Esophagus (tissue), 2 donors: ENCODE results near the gene AKAP9. TPM values are rescaled to one million over a fixed set of nuclear protein-coding genes. Genes with fewer than 3 reads are reported as not detected.
"Not testable (repeated sequence)": the region's sequence is repeated elsewhere in the genome, so short reads cannot be mapped to it uniquely, and the experiment has no call there.

Experiments used
- H3K27ac ChIP-seq, 2 donors: one replicate each; pipeline ENCODE4 v1.5.1; 2013; ENCODE audit warnings: low read depth in 2 of 2, mild to moderate bottlenecking in 2 of 2, inconsistent platforms in 1 of 2, low read length in 1 of 2, moderate library complexity in 1 of 2
- H3K27me3 ChIP-seq, 2 donors: one replicate each; pipeline ENCODE4 v1.6.1; 2013; ENCODE audit warnings: low read length in 2 of 2, control low read depth in 1 of 2, mild to moderate bottlenecking in 1 of 2; ENCODE audit not compliant: insufficient read depth in 2 of 2, control insufficient read depth in 1 of 2
- H3K36me3 ChIP-seq, 2 donors: one replicate each; pipeline ENCODE4 v1.6.1; 2013; ENCODE audit warnings: low read length in 1 of 2; ENCODE audit not compliant: control insufficient read depth in 2 of 2, insufficient read depth in 2 of 2
- H3K4me1 ChIP-seq, 2 donors: one replicate each; pipeline ENCODE4 v1.6.1; 2013; ENCODE audit warnings: low read length in 1 of 2; ENCODE audit not compliant: control insufficient read depth in 2 of 2, insufficient read depth in 2 of 2
- H3K4me3 ChIP-seq, 2 donors: one replicate each; pipeline ENCODE4 v1.5.1; 2013; ENCODE audit warnings: low read length in 2 of 2, mild to moderate bottlenecking in 2 of 2, low read depth in 1 of 2, moderate library complexity in 1 of 2
- H3K9me3 ChIP-seq, 2 donors: one replicate each; pipeline ENCODE4 v1.6.1; 2013; ENCODE audit warnings: mild to moderate bottlenecking in 2 of 2, low read depth in 1 of 2, low read length in 1 of 2, moderate library complexity in 1 of 2; ENCODE audit not compliant: control insufficient read depth in 2 of 2, insufficient read depth in 1 of 2
- WGBS, 2 donors: extraction: QIAGEN DNeasy Blood & Tissue Kit; methylation state at CpG; one replicate each; pipeline ENCODE4 v1.1.7; 2013; 5-methylcytosine and 5-hydroxymethylcytosine counted together
- polyA plus RNA-seq, 2 donors: library from polyadenylated mRNA; stranded (reverse); fragments of 200-250 nt; gene quantifications; one replicate each; pipeline ENCODE4 v1.2.3, GENCODE V29; 2013
- donor health status: healthy with polysubstance abuse.
- donor health status: Bipolar disorder and iron deficiency.

Gene AKAP9
- polyA plus RNA-seq, 2 donors = 15.8 to 16.7 TPM

- H3K27ac ChIP-seq = peak overlapping the region in 1 of 2 donors; percentile 42
- no peaks in the 10 kb centered on the region for H3K36me3 ChIP-seq
- H3K4me1 ChIP-seq = no peaks in the 10 kb centered on the region
- H3K4me3 ChIP-seq = no peak overlapping the region
- H3K27me3 ChIP-seq = no peaks in the 10 kb centered on the region
- H3K9me3 ChIP-seq = no peaks in the 10 kb centered on the region
- WGBS, 2 donors = 57 to 73% methylated on average over 5 of the region's 5 CpGs
These were observed 120.5 kb downstream of the AKAP9 start for GRCh38 chr7:92061154-92061553.

DNA sequence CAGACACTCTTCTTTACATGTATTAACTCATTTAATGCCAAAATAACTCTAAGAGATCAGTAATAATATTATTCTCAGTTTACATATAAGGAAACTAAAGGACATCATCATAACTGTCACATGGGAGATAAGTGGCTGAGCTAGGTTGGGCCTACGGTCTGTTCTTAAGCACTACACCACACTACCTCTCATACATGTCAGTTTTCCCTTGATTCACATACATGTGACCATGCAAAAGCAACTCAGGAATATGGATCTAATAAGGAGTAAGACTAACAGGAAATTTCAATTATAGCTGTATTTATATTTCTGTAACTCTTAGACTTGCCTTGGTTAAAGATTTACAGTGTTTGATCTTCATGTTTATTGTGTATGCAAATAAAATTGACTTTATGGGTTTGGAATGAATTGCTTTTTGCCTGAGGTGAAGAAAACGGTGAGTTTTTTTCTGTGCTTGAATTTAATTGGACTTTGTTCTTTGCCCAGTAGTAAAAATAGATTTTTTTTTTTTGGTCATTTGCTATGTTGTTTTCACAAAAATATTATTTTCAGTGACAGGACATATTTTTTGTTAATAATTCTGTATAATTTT, 123.9 kb downstream of the AKAP9 start:
- 62 to 81% methylated on average over 2 of the region's 2 CpGs for WGBS, 2 donors
- Histone ChIP-seq H3K27ac (no peak overlapping the region), H3K9me3 (no peaks in the 10 kb centered on the region), H3K4me1 (no peaks in the 10 kb centered on the region), H3K27me3 (no peaks in the 10 kb centered on the region), H3K36me3 (no peaks in the 10 kb centered on the region), H3K4me3 (no peak overlapping the region)

DNA sequence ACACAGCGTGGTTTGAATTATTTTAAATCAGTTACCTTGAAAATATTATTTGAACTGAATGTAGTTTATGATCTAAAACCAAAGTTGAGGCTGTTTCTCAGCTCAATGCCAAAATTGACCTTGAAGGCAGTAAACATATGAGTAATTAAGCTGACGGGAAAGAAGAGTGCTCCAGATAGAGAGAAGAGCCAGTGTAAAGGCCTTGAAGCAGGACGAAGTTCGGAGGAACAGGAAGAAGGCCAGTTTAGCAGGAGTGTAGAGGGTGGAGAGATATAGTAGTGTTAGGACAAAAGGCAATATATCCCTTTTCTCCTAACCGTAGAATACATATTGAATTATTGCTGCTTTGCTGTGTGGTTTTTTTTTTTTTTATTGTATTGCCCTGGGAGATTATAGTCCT, 130.4 kb downstream of the AKAP9 start:
- Histone ChIP-seq H3K4me1 (no peaks in the 10 kb centered on the region), H3K36me3 (no peaks in the 10 kb centered on the region), H3K27ac (no peak overlapping the region), H3K4me3 (no peak overlapping the region), H3K9me3 (no peaks in the 10 kb centered on the region), H3K27me3 (no peaks in the 10 kb centered on the region)
- WGBS, 2 donors = 77 to 90% methylated on average over 5 of the region's 5 CpGs

DNA sequence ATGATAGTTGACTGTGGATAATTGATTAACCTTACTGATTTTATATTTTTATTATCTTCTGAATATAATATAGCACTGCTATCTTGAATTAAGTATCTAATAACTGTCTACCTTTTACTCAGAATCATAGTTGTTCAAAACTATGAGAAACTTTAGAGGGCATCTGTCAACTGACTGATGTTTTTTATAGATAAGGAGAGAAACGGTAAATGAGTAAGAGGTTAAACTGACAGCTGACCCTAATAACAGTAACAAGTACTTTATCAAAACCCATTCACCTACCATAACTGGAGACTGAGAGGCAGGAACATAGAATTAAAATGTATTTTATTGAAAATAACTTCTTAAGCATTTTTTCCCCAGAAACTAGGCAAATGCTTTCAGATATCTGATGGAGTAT, 131.5 kb downstream of the AKAP9 start:
- 70 to 90% methylated on average over 1 of the region's 1 CpG for WGBS, 2 donors
- Histone ChIP-seq H3K27ac (no peak overlapping the region), H3K36me3 (no peaks in the 10 kb centered on the region), H3K4me1 (no peaks in the 10 kb centered on the region), H3K4me3 (no peak overlapping the region), H3K9me3 (no peaks in the 10 kb centered on the region), H3K27me3 (no peaks in the 10 kb centered on the region)

DNA sequence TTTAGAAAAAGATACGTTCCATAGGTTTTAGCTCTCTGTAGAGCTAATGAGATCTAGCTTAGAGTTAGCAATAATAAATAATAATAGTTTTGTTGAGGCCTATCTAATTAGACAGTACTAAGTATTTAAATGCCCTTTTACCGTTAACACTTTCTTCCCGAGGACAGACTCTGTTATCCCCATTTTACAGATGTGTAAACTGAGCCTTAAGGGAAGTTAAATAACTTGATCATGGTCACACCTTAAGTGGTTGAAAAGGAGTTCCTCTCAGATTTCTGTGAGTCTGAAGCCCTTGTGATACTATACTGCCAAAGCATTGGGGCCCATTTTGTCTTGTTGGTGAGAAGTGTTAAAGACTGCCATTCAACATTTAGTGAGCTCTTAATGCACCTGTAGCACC, 132.0 kb downstream of the AKAP9 start:
- H3K4me3 ChIP-seq = no peak overlapping the region
- H3K27me3 ChIP-seq = no peaks in the 10 kb centered on the region
- H3K9me3 ChIP-seq = no peaks in the 10 kb centered on the region
- H3K4me1 ChIP-seq = no peaks in the 10 kb centered on the region
- WGBS, 2 donors = 97 to 99% methylated on average over 3 of the region's 3 CpGs
- no peak overlapping the region for H3K27ac ChIP-seq
- no peaks in the 10 kb centered on the region for H3K36me3 ChIP-seq

DNA sequence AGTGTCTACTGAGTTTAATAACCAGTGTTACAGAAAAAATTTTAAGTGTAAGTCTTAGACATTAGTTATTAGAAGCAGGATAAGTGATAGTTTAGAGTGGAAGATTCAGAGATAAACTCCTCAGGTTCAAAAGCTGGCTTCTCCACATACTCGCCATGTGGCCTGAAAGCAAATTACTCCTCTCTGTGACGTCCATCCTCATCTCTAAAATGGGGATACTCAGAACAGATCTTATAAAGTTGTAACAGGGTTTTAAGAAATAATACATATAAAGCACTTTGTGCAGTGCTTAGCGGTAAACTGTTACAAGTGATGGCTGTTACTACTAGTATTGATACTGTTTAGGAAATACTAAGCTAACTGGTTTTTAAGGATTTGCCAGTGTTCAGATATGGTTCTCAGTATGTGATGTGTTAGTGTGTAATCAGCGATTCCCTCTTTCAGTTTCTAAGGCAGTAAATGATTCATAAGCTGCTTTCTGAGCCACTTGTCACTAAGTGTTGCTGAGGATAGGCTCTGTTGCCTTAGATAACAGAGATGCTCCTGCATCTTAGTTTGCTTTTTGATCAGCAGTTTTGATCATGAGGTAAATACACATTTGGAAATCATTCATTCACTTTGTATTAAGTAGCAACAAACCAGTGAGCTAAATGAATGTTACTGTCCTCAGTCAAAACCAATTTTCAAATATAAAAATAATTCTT, 134.9 kb downstream of the AKAP9 start:
- 81 to 87% methylated on average over 4 of the region's 4 CpGs for WGBS, 2 donors
- no peaks in the 10 kb centered on the region for H3K4me1 ChIP-seq
- no peak overlapping the region for H3K4me3 ChIP-seq
- no peak overlapping the region for H3K27ac ChIP-seq
- H3K36me3 ChIP-seq = no peaks in the 10 kb centered on the region
- no peaks in the 10 kb centered on the region for H3K9me3 ChIP-seq
- H3K27me3 ChIP-seq = no peaks in the 10 kb centered on the region

DNA sequence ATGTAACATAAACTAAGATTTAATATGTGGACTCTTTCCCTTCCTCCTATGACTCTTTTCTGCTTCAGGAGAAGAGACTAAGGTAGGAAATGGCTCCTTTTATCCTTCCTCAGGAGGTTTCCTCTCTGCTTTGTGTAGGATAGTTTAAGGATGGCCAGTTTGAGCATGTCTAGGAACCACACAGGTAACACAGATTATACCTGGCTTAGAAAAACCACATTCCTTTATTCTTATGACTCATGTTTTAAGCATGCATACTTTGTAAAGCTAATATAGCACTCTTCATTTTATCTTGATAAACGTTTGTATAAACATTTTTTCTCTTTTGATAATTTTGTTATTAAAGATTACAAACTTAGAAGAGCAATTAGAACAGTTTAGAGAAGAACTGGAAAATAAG, 135.8 kb downstream of the AKAP9 start:
- no peaks in the 10 kb centered on the region for H3K27me3 ChIP-seq
- no peak overlapping the region for H3K27ac ChIP-seq
- no peaks in the 10 kb centered on the region for H3K9me3 ChIP-seq
- H3K4me1 ChIP-seq = no peaks in the 10 kb centered on the region
- H3K4me3 ChIP-seq = no peak overlapping the region
- 22 to 25% methylated on average over 1 of the region's 1 CpG for WGBS, 2 donors
- no peaks in the 10 kb centered on the region for H3K36me3 ChIP-seq

DNA sequence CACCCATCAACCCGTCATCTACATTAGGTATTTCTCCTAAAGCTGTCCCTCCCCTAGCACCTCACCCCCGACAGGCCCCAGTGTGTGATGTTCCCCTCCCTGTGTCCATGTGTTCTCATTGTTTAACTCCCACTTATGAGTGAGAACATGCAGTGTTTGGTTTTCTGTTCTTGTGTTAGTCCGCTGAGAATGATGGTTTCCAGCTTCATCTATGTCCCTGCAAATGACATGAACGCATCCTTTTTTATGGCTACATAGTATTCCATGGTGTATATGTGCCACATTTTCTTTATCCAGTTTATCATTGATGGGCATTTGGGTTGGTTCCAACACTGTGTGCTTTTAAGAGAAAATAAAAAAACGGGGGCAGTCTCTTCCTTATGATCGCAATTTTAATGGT, 143.3 kb downstream of the AKAP9 start:
- WGBS, 2 donors = 98% methylated on average over 6 of the region's 6 CpGs
- H3K36me3 ChIP-seq, H3K27me3 ChIP-seq: not testable (repeated sequence)

DNA sequence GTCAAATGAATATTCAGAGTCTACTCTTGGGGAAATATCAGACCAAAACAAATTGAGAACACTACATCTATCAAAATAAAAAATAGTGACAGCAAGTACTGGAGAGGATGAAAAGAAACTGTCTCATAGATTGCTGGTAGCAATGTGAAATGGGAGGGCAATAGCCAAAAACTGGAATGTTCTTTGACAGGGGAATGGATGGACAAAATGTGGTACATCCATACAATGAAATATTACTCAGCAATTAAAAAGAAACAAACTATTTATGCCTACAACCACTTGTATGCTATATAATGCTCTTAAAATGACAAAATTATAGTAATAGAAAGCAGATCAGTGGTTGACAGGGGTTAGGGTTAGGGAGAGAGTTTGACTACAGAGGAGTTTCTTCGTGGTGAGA, 147.6 kb downstream of the AKAP9 start:
- WGBS, 2 donors = 92 to 96% methylated on average over 1 of the region's 1 CpG
- Histone ChIP-seq H3K9me3 (no peaks in the 10 kb centered on the region), H3K4me3 (no peak overlapping the region), H3K27ac (no peak overlapping the region), H3K27me3 (no peaks in the 10 kb centered on the region), H3K36me3 (peaks cover 0 to 5% of the 10 kb centered on the region in 2 donors), H3K4me1 (no peaks in the 10 kb centered on the region)

More for the DNA sequence above, 143.3 kb downstream of the AKAP9 start:
- not testable (repeated sequence) for H3K9me3 ChIP-seq, H3K4me3 ChIP-seq, H3K4me1 ChIP-seq, H3K27ac ChIP-seq

DNA sequence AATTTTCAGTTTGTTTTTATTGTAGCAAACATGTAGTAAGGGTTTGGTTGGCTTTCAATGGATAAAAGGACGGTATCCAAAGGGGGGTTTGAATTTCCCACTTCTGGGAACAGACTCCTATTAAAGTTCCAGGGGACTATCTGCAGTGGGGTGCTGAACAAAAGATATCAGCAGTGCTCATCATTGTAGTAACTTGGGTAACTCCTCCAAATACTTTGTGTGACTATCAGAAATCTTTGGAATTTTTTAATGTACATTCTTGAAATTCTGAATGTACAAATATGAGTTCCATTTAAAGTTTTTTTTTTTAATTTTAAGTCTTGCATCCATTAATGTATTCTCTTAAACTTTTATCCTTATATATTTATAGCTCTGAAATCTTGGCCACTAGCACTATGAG, 151.5 kb downstream of the AKAP9 start:
- Histone ChIP-seq H3K9me3 (no peaks in the 10 kb centered on the region), H3K4me1 (no peaks in the 10 kb centered on the region), H3K4me3 (no peak overlapping the region), H3K27ac (no peak overlapping the region), H3K36me3 (peaks cover 0 to 7% of the 10 kb centered on the region in 2 donors), H3K27me3 (no peaks in the 10 kb centered on the region)
- 96 to 98% methylated on average over 1 of the region's 1 CpG for WGBS, 2 donors
